HG02970 (cell line): ENCODE results near the gene C2.
A peak's percentile ranks its signal among the peaks of the same experiment; 100 is the strongest.
"Not testable (repeated sequence)": the region's sequence is repeated elsewhere in the genome, so short reads cannot be mapped to it uniquely, and the experiment has no call there.

Experiments used
- ATAC-seq: cut with Tn5 transposase; IDR thresholded peaks from one replicate; pipeline ENCODE4 v1.9.1; 2021; ENCODE audit warnings: mild to moderate bottlenecking, moderate library complexity, moderate number of reproducible peaks; ENCODE audit not compliant: unreplicated experiment, low FRiP score

C2 gene

DNA sequence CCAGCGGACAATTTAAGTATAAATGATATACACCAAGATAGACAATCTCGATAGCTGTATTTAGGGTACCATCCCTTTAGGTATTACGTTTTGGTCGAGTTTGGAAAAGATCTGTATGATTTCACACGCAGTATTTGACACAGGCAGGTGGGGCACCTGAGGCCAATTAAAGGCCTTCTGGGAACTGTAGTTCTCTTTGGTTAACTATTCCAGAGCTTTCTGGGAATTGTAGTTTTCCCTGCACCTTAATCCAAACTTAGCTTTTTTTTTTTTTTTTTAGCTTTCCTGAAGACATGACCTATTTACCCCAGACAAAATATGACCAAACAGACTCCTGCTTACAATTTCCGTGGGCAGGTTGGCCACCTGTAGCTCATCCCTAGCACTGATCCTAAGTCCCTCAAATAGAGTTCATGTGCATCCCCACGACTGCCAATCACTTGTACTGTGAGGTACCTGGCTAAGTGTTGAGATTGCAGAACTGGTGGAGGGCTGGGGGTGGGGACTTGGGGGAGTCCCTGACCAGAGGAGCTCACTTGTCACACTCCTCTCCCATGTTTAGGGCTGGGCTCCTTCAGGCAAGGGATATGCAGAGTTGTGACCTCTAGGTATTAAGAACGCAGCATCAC is 29.0 kb upstream of the C2 start:
- no peak for ATAC-seq

DNA sequence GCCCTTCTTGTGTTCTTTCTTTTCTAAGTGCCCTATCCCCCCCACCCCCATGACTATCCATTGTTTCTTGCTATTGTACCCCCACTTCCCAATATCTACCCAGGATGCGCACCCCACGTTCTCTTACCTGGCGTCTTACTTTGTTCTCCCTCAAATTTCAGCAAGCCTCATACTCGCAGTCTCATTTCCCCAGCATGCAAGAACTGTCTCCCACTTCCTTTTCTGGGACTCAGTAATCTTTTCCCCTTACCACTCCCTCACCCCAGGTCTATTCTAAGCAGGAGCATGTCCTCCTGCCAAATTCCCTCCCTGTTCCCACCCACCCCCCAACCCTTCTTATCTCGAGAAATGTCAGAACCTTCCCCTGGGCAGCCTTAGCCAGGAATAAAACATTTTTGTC is 28.3 kb upstream of the C2 start:
- ATAC-seq = no peak

DNA sequence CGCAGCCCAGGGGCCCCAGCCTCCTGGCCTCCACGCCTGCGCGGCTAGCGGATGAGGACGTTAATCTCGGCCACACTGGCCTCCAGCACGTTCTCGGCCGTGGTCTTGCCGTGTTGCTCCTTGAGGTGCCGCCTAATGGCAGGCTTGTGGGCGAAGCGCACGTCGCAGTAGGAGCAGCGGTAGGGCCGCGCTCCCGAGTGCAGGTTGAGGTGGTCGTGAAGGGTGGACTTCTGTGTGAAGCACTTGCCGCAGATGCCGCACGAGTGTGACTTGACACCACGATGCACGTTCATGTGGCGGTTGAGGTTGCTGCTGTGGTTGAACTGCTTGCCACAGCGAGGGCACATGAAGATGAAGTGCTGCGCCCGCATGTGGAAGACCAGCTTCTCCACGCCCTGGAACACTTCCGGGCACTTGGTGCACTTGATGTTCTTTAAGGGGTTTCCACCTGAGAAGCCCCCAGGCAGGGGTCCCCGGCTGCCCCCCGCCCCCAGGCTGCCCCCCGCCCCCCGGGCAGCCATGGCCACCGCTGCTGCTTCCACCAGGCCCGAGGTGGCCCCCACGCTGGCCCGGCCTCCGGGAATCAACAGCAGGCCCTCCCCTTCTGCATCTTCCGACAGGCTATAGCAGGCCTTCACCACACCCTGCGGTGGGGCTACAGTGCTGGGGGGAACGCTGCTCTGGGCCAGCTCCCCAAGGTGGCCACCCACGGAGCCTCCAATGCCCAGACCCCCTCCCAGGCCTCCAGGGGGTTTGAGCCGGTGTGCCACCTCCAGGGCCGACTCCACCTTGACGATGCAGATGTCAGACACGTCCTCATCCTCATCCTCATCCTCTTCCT is 27.4 kb upstream of the C2 start:
- no peak for ATAC-seq

- ATAC-seq = no peak
Observed at GRCh38 chr6:31900917-31901414, 26.6 kb upstream of the C2 start.

- ATAC-seq = no peak
Observed at GRCh38 chr6:31901415-31901952, 26.0 kb upstream of the C2 start.

DNA sequence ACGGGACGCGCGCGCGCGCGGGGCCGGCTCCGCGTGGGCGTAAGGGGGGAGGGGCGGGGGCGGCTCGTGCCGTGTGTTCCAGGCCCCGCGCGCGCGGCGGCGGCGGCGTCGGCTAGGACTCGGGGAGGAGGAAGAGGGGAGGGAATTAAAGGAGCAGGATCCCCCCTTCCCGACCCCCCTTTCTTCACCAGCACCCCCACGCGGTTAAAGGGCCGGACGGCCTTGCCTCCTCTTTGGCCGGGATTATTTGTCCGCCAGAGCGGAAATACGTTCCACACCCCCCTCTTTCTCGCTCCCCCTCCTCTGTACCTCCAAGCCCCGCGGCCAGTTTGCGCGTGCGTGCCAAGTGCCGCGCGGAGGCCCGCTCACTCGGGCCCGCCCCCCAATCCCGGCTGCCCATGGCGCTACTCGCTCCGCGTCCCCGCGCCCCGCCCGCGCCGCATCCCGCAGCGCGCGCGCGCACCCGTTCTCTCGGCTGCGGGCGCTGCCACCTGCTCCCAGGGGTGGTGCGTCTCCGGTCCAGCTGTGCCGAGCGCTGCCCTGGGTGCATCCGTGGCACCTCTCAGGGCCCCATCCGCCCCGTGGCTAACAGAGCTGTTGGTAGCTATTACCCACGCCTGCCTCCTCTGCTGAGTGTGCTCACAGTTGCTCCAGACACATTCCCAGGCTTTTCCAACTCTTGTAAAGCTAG is 25.4 kb upstream of the C2 start, which contains the start of gene ZBTB12:
TSS of gene ZBTB12 (minus strand) at position 134 of the 691 bp plus-strand sequence. CDS start 781 bp downstream, outside the sequence.
- ATAC-seq = peak; percentile 56

DNA sequence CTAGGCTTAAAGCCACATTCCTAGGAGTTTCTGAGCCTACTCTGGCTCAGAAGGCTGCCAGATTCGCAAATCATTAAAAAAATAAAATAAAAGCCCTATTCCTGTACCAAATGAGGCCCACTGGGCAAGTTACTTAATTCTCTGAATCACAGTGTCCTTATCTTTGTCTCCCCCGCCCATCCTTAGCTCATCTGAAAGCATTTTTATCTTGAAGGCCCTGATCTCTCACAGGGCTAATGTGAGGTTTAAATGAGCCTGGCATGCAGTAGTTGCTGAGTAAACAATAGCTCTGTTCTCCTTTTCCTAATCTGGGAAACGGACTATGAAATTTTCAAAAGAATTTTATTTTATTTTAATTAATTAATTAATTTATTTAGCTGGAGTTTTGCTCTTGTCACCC is 23.6 kb upstream of the C2 start:
- ATAC-seq = no peak

- no peak for ATAC-seq
Observed at GRCh38 chr6:31905041-31905440, 22.5 kb upstream of the C2 start.

- no peak for ATAC-seq
Observed at GRCh38 chr6:31906122-31906521, 21.4 kb upstream of the C2 start.

- ATAC-seq = not testable (repeated sequence)
Observed at GRCh38 chr6:31906727-31907126, 20.8 kb upstream of the C2 start.

- no peak for ATAC-seq
Observed at GRCh38 chr6:31907158-31907813, 20.2 kb upstream of the C2 start.

GRCh38 chr6:31908255-31908654 is 19.3 kb upstream of the C2 start:
- ATAC-seq = not testable (repeated sequence)

GRCh38 chr6:31908791-31909190 is 18.7 kb upstream of the C2 start:
- no peak for ATAC-seq

DNA sequence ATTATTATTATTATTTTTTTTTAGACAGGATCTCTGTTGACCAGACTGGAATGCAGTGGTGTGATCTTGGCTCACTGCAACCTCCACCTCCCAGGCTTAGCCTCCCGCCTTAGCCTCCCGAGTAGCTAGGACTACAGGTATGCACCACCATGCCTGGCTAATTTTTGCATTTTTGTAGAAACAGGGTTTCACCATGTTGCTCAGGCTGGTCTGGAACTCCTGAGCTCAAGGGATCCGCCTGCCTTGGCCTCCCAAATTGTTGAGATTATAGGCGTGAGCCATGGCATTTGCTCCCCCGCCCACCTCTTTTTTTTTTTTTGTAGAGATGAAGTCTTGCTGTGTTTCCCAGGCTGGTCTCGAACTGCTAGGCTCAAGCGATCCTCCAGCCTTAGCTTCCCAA is 18.2 kb upstream of the C2 start:
- ATAC-seq = not testable (repeated sequence)

DNA sequence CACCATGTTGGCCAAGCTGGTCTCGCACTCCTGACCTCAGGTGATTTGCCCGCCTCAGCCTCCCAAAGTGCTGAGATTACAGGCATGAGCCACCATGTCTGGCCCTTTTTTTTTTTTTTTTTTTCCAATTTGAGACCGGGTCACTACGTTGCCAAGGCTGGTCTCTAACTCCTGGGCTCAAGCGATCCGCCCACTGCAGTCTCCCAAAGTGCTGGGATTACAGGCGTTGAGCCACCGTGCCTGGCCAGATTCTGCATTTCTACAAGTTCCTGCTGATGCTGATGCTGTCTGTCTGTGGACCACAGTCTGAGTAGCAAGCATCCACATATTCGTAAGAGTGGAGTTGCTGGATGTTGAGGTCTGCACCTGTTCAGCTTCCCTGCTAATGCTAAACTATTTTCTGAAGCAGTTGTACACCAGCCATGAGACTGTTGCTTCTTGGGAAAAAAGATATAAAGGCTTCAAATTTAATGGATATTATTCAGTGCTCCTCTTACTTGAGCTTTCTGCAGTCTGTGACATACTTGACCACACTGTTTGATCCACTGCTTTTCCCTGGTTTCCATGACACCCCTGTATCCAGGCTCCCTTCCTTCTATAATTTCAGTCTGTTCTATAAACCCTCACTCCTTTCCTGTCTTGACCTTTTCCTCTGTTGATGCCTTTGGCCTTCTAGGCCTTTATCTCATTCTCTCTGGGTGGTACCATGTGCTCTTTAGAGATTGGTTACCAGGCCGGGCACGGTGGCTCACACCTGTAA is 15.5 kb upstream of the C2 start:
- ATAC-seq = no peak

DNA sequence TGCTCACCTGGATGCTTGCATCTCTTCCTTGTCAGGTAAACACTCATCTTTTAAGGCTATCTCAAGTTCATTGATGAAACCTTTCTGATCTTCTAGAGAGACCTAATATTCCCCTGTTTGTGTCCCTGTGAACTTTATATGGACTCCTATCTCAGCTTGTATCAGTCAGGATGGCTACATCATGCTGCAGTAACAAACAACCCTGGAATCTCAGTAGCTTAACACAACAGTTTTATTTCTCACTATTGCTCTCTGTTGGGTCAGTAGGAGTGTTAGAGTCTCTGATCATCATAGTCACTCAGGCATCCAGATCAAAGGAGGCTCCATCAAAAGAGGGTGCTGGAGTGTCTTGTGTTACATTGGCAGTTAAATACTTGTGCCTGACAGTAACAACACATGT is 12.2 kb upstream of the C2 start:
- no peak for ATAC-seq

GRCh38 chr6:31915756-31916155 is 11.8 kb upstream of the C2 start:
- no peak for ATAC-seq

DNA sequence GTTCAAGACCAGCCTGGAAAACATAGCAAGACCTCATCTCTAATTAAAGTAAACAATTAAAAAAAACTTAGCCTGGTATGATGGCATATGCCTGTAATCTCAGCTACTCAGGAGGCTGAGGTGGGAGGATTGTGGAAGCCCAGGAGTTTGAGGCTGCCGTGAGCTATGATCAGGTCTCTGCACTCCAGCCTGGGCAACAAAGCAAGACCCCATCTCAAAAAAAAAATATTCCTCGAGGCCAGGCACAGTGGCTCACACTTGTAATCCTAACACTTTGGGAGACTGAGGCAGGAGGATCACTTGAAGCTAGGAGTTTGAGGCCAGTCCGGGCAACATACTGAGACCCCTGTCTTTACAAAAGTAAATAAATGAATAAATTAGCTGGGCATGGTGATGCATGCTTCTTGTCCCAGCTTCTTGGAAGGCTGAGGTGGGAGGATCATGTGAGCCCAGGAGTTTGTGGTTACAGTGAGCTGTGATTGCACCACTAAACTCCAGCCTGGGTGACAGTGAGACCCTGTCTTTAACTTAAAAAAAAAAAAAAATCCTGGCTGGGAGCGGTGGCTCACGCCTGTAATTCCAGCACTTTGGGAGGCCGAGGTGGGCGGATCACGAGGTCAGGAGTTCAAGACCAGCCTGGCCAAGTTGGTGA is 9.3 kb upstream of the C2 start:
- ATAC-seq = no peak

- no peak for ATAC-seq
Observed at GRCh38 chr6:31919624-31920303, 7.8 kb upstream of the C2 start.
